D341Med (cell line): Measurements from ENCODE around the gene KL.

ENCODE experiments used
- DNase-seq: peaks from one replicate; pipeline ENCODE4 v3.0.0; 2012; ENCODE audit warnings: low spot score

KL gene

GRCh38 chr13:33037673-33038072 is 21.4 kb downstream of the KL start:
- DNase-seq = no peak

GRCh38 chr13:33040090-33040489 is 23.9 kb downstream of the KL start:
- no peak for DNase-seq

DNA sequence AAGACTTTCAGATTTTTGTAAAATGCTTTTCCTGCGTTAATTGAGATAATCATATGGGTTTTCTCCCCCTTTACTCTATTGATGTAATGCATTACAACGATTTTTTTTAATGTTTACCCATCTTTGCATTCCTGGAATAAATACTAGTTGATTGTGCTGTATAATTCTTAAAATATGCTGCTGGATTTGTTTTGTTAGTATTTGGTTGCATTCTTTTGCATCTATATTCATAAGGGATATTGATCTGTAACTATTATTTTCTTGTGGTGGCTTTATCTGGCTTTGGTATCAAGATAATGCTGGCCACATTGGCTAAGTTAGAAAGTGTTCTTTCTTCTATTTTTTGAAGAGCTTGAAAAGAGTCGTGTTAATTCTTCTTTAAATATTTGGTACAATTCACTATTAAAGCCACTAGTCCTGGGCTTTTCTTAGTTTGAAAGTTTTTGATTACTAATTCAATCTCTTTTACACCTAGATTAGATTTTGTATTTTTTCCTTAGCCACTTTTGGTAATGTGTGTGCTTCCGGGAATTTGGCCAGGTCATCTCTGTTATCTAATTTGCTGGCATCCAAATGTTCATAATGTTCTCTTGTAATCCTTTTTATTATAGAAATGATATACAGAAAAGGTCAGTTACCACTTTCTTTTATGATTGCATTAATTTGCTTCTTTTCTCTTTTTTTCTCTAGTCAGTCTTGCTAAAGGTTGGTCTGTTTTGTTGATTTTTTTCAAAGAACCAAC is 29.8 kb downstream of the KL start:
- DNase-seq = no peak

DNA sequence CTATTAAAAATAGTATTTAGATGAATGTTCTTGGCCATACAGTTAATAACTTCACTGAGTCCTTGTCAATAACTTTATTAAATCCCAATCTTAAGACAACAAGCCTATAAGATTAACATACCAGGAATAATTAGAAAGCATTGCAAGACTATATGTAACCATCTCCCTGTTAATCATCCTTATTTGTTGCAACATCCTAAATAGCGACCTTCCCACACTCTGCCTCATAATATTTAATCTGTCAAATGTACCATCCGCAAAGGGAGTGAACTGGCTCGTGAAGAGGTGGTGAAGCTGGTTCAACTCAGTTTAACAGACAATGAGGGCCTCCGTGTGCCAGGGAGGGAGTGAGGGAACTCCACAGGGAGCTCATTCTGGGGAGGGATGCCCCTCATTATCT is 33.9 kb downstream of the KL start:
- DNase-seq = no peak

DNA sequence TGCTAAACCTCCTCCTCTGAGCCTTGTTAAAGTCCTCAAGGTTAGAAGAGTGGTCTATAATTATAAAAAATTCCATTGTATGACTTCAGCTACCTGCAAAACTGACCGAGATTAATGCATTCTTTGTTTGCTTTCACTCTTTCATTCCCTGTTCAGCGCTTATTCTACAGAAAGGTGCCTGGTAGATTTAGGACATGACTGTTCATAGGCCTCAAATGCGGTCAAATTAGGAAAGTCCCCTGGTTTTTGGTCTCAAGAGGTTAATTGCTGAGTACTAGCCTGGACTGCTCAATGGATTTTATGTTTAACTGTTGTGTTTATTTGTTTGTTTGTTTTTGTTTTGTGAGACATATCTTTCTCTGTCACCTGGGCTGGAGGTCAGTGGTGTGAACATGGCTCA is 35.4 kb downstream of the KL start:
- no peak for DNase-seq

DNA sequence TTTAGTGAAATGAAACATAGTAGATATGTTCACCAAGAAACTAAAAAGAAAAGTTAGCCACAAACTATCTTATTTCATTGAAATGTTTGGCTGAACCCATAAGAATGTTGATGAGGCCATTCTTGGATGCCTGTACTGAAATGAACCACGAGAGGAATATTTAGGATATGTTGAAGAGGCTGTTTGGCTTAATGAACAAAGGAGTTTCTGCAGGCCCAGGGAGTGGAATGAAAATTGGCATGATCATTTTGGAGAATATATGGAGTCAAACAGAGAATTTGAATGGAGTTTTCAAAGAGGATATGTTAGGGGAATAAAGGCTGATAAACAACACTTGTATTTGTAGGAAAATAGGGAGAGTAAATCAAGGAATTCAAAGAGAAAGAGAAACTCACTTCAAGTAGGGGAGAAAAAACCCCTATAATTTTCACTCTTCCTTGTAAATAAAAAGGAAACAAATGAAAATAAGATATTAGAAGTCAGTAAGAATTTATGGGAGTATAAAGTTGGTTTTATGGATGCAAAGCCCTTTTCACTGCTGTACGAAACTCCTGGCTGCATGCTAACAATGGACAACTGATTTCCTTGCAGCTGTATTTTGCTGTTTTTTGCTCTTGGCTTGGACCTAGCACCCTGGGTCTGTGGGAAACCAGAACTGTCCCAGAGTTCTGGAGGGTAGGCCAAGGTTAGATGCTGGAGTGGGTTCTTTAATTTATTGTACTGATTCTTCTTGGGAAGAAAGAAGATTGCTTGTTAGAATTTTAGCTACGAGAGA is 36.5 kb downstream of the KL start:
- DNase-seq = no peak

- DNase-seq = no peak
Observed at GRCh38 chr13:33053397-33054066, 37.3 kb downstream of the KL start.

GRCh38 chr13:33057019-33057780 is 41.0 kb downstream of the KL start:
- DNase-seq = peak; percentile 37

GRCh38 chr13:33058776-33059327 is 42.6 kb downstream of the KL start:
- no peak for DNase-seq

DNA sequence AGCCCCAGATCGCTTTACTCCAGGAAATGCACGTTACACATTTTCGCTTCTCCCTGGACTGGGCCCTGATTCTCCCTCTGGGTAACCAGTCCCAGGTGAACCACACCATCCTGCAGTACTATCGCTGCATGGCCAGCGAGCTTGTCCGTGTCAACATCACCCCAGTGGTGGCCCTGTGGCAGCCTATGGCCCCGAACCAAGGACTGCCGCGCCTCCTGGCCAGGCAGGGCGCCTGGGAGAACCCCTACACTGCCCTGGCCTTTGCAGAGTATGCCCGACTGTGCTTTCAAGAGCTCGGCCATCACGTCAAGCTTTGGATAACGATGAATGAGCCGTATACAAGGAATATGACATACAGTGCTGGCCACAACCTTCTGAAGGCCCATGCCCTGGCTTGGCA is 44.6 kb downstream of the KL start:
- DNase-seq = no peak

GRCh38 chr13:33066329-33066728 is 50.1 kb downstream of the KL start:
- DNase-seq = no peak

DNA sequence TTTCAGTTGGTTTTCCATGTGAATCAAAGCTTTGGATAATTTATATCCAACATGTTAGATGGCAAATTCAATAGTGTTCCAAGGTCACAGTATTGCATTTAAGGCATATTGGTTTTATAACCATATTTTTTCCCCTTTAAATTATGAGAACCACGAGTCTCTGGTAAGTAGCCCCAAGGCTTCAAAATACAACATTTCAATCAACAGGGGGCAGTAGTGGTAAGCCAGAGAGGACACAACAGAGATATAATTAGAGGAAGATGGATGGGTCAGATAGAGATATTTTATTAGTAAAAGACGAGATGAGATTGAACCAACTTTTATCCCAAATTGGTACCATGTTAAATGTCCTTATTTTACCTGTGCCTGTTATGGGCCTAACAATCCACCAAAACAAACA is 53.1 kb downstream of the KL start:
- no peak for DNase-seq

DNA sequence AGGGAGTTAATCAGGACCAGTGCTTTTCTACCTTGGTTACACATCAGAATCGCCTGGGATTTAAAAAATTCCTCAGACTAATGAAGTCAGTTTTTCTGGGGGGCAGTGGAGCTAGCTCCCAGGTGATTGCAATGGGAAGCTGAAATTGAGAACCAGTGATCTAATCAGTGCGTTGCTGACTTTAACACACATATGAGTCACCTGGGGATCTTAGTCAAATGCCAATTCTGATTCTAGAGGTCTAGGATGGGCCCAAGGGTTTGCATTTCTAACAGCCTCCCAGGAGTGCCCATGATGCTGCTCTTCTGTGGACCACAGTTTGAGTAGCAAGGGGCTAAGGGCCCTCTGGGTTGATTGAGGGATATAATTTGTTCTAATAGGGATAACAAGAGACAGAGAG is 54.5 kb downstream of the KL start:
- no peak for DNase-seq

- no peak for DNase-seq
Observed at GRCh38 chr13:33072282-33072681, 56.1 kb downstream of the KL start.

DNA sequence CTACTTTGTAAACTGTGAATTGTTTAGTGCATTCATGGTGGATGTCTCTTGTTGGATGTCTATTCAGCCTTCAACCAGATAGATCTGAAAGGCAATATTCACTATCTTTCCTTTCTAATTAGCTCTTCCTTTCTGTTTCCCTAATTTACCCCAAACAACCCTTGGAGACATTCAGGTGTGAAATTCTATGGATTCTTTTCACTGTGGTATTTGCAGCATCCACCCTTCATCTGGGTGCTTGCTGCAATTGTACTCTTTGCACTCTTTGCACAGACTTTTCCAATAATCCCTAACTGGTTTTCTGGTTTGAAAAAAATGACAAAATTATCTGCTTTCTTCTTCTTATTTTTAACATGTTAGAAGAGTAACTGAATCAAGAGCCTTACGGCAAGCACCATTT is 56.5 kb downstream of the KL start:
- no peak for DNase-seq

DNA sequence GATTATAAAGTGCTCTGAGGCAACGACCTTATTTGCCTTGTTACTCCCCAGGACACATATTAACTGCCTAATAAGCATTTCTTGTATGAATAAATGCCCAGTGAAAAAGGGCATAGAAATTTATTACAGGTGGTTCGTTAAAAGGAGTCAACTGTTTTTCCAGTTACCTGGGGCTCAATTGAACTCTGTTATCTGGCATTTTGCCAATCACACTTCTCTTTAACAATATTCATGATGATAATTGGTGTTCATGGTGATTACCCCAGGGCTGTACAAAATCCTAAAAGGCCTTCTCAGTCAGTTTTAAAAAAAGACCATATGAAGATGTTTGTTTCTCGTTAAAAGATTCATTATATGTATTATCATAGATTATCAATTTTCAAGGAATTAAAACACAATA is 57.1 kb downstream of the KL start:
- no peak for DNase-seq

DNA sequence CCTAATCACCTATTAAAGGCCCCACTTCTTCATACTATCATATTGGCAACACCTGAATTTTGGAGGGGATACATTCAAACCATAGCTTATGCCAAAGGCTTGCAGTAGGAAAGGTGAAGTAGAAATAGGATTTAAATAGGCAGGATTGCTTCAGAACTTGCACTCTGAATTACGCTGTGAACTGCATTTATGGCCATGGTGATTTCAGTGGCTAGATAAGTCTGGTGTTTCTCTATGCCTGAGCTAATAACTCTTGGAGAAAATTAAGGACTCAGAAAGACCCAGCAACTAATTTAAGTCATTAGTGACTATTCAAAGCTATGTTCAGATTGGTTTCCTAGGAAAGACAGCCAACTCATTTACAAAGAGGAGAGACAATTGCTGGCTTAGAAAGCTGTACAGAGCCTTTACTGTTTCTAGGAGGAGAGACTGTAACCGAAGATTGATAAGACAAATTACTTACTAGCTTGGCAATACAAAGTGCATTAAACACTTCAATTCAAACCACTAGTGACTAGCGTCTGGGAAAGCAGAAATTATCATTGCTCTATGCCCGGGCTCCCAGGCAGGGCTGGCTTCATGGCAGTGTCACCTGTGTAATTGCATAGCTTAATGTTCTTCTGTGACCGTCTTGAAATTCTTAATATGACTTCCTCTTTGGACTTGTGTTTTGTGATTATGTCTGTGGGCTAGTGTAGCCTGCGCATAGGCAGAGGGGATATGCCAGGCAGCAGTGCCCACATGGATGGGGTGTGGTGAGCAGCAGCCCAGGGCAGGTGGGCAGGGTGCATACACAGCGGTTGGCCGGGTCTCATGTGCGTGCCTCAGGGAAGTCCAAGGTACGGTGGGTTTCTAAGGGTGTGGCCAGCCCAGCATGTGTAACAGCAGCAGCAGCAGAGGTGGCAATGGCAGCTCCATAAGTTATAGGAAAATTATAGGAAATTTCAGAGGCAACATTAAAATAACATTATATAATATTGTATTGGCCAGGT is 60.1 kb downstream of the KL start:
- no peak for DNase-seq

GRCh38 chr13:33078263-33078662 is 62.0 kb downstream of the KL start:
- no peak for DNase-seq

GRCh38 chr13:33079960-33080359 is 63.7 kb downstream of the KL start:
- DNase-seq = no peak

- no peak for DNase-seq
Observed at GRCh38 chr13:33080972-33081590, 64.9 kb downstream of the KL start.
